ENCODE measurements around the gene EIF5B. TPM values are rescaled to one million over a fixed set of nuclear protein-coding genes. Genes with fewer than 3 reads are reported as not detected.

The EIF5B gene
- total RNA-seq, 2 donors from 2014 or later: 22.7 to 44.1 TPM

- Histone ChIP-seq H3K27ac (no peak overlapping the region), H3K27me3 (replicated peaks; ENCODE audit: insufficient read depth) (no peaks in the 10 kb centered on the region), H3K4me1 (ENCODE audit: control insufficient read depth in 1 of 2, low read depth in 2 of 2) (no peaks in the 10 kb centered on the region), H3K4me3 (no peak overlapping the region), H3K9me3 (peaks cover 4% of the 10 kb centered on the region), H3K36me3 (peaks cover 31% of the 10 kb centered on the region)
- DNase-seq (ENCODE audit: low spot score) (no peak), ATAC-seq (ENCODE audit: insufficient number of reproducible peaks, low FRiP score, low read depth) (no peak)
- TF ChIP-seq CTCF (IDR thresholded peaks at IDR 0.05): no peak
Observed at GRCh38 chr2:99373144-99373543, 36.0 kb downstream of the EIF5B start.

- no peak for ATAC-seq (ENCODE audit: insufficient number of reproducible peaks, low FRiP score, low read depth)
- DNase-seq (ENCODE audit: low spot score): no peak
- H3K36me3 ChIP-seq: peaks cover 29% of the 10 kb centered on the region
- no peak overlapping the region for H3K4me3 ChIP-seq
- peaks cover 4% of the 10 kb centered on the region for H3K9me3 ChIP-seq
- no peaks in the 10 kb centered on the region for H3K4me1 ChIP-seq (ENCODE audit: control insufficient read depth in 1 of 2, low read depth in 2 of 2)
- no peak for TF ChIP-seq CTCF (IDR thresholded peaks at IDR 0.05)
- H3K27me3 ChIP-seq (replicated peaks; ENCODE audit: insufficient read depth): no peaks in the 10 kb centered on the region
- H3K27ac ChIP-seq: no peak overlapping the region
Observed at GRCh38 chr2:99374747-99375146, 37.6 kb downstream of the EIF5B start.

GRCh38 chr2:99376254-99376864, 39.2 kb downstream of the EIF5B start:
- H3K36me3 ChIP-seq: peaks cover 30% of the 10 kb centered on the region

GRCh38 chr2:99377879-99378278, 40.7 kb downstream of the EIF5B start:
- DNase-seq (ENCODE audit: low spot score) (no peak), ATAC-seq (ENCODE audit: insufficient number of reproducible peaks, low FRiP score, low read depth) (no peak)
- no peak for TF ChIP-seq CTCF (IDR thresholded peaks at IDR 0.05)
- peaks cover 21% of the 10 kb centered on the region for H3K36me3 ChIP-seq
- H3K27ac ChIP-seq: no peak overlapping the region
- H3K4me1 ChIP-seq (ENCODE audit: control insufficient read depth in 1 of 2, low read depth in 2 of 2): no peaks in the 10 kb centered on the region
- peaks cover 4% of the 10 kb centered on the region for H3K9me3 ChIP-seq
- no peak overlapping the region for H3K4me3 ChIP-seq
- no peaks in the 10 kb centered on the region for H3K27me3 ChIP-seq (replicated peaks; ENCODE audit: insufficient read depth)

More at GRCh38 chr2:99376254-99376864, 39.2 kb downstream of the EIF5B start:
- Histone ChIP-seq H3K4me1 (ENCODE audit: control insufficient read depth in 1 of 2, low read depth in 2 of 2) (no peaks in the 10 kb centered on the region), H3K4me3 (no peak overlapping the region), H3K27me3 (replicated peaks; ENCODE audit: insufficient read depth) (no peaks in the 10 kb centered on the region), H3K27ac (no peak overlapping the region), H3K9me3 (peaks cover 4% of the 10 kb centered on the region)
- DNase-seq (ENCODE audit: low spot score): no peak
- ATAC-seq (ENCODE audit: insufficient number of reproducible peaks, low FRiP score, low read depth): no peak
- no peak for TF ChIP-seq CTCF (IDR thresholded peaks at IDR 0.05)

- Histone ChIP-seq H3K4me1 (ENCODE audit: control insufficient read depth in 1 of 2, low read depth in 2 of 2) (no peaks in the 10 kb centered on the region), H3K27ac (no peak overlapping the region), H3K27me3 (replicated peaks; ENCODE audit: insufficient read depth) (no peaks in the 10 kb centered on the region), H3K4me3 (no peak overlapping the region), H3K9me3 (no peaks in the 10 kb centered on the region), H3K36me3 (peaks cover 30% of the 10 kb centered on the region)
- DNase-seq (ENCODE audit: low spot score) (no peak), ATAC-seq (ENCODE audit: insufficient number of reproducible peaks, low FRiP score, low read depth) (no peak)
- TF ChIP-seq CTCF (IDR thresholded peaks at IDR 0.05): no peak
Observed at GRCh38 chr2:99380376-99381010, 43.3 kb downstream of the EIF5B start.

Measured in thoracic aorta (tissue), 2 donors.